H1 (cell line): ENCODE data around the gene INHBB.

Experiments used
- CEBPB ChIP-seq: IDR thresholded peaks from 2 replicates; pipeline ENCODE4 v1.6.1; 2012; ENCODE audit warnings: low read depth, low read length
- CHD2 ChIP-seq: IDR thresholded peaks from 2 replicates; pipeline ENCODE4 v1.6.1; 2012; ENCODE audit warnings: low read length, improper control_type of control experiment
- EZH2 ChIP-seq: fragments of 200-600 bp; sonication (generic); IDR thresholded peaks from 2 replicates; pipeline ENCODE4 v1.7.1; 2012; ENCODE audit warnings: low read depth, mild to moderate bottlenecking, moderate library complexity, low read length, inconsistent platforms; ENCODE audit not compliant: severe bottlenecking
- MAFK ChIP-seq: IDR thresholded peaks from 2 replicates; pipeline ENCODE4 v1.6.1; 2012; ENCODE audit warnings: low read depth, mild to moderate bottlenecking, improper control_type of control experiment, low read length
- POLR2A ChIP-seq, 2 experiments: IDR thresholded peaks; 1 replicate in 1 of 2; 2 replicates in 1 of 2; pipeline ENCODE4 v1.6.1; 2011; ENCODE audit warnings: low read depth in 2 of 2, low read length in 2 of 2, mild to moderate bottlenecking in 2 of 2; ENCODE audit errors: control extremely low read depth in 1 of 2
- SP4 ChIP-seq: IDR thresholded peaks from 2 replicates; pipeline ENCODE4 v1.6.1; 2012; ENCODE audit warnings: low read length, inconsistent platforms
- SUZ12 ChIP-seq: fragments of 200-600 bp; sonication (generic); IDR thresholded peaks from 2 replicates; pipeline ENCODE4 v1.6.1; 2012; ENCODE audit warnings: mild to moderate bottlenecking, inconsistent platforms, low read length, moderate library complexity, mixed read lengths
- TF ChIP-seq, protein P1 (sequence below), 3 experiments: IDR thresholded peaks; 1 replicate in 2 of 3; 2 replicates in 1 of 3; pipeline versions ENCODE4 v1.5.1 to v1.6.1; 2011; ENCODE audit warnings: low read length in 3 of 3, mild to moderate bottlenecking in 3 of 3, inconsistent platforms in 2 of 3, low read depth in 1 of 3, moderate library complexity in 1 of 3; ENCODE audit not compliant: insufficient read depth in 1 of 3; ENCODE audit errors: control extremely low read depth in 1 of 3

DNA sequence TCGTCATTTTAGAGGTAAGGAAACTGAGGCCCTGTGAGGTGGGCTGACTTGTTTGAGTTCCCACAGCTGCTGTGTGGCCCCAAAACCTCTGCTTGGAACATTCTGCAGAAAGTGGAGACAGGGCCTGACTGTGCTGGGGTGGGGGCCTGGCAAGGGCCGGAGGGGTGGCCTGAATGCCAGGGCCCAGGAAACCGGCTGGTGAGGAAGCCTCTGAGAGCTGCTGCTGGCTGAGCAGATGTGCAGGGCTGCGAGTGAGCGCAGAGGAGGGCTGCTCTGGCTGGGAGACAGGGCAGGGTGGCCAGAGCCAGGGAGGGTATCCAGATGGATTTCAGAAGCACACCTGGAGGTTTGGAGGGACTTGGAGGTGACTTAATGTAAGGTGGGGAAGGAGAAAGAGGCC is 29.9 kb upstream of the INHBB start:
- no peak for TF ChIP-seq POLR2A (IDR thresholded peaks at IDR 0.05; ENCODE audit: control extremely low read depth in 1 of 2, low read depth in 2 of 2, low read length in 2 of 2)
- no peak for TF ChIP-seq SP4
- TF ChIP-seq, protein P1, sequence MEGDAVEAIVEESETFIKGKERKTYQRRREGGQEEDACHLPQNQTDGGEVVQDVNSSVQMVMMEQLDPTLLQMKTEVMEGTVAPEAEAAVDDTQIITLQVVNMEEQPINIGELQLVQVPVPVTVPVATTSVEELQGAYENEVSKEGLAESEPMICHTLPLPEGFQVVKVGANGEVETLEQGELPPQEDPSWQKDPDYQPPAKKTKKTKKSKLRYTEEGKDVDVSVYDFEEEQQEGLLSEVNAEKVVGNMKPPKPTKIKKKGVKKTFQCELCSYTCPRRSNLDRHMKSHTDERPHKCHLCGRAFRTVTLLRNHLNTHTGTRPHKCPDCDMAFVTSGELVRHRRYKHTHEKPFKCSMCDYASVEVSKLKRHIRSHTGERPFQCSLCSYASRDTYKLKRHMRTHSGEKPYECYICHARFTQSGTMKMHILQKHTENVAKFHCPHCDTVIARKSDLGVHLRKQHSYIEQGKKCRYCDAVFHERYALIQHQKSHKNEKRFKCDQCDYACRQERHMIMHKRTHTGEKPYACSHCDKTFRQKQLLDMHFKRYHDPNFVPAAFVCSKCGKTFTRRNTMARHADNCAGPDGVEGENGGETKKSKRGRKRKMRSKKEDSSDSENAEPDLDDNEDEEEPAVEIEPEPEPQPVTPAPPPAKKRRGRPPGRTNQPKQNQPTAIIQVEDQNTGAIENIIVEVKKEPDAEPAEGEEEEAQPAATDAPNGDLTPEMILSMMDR (IDR thresholded peaks at IDR 0.05; ENCODE audit: control extremely low read depth in 1 of 3, insufficient read depth in 1 of 3, low read depth in 1 of 3, low read length in 3 of 3) = no peak
- TF ChIP-seq CEBPB = no peak
- TF ChIP-seq EZH2 = no peak
- TF ChIP-seq SUZ12 = no peak
- TF ChIP-seq CHD2 = no peak
- TF ChIP-seq MAFK = no peak
